ENCODE data around the gene LRRC49. TPM values are rescaled to one million over a fixed set of nuclear protein-coding genes. Genes with fewer than 3 reads are reported as not detected.

LRRC49 gene
- total and polyA plus RNA-seq, 7 donors = 0.44 to 4.4 (median 1.7) TPM

GRCh38 chr15:71054286-71054952 lies 161.8 kb downstream of the LRRC49 start:
- TF ChIP-seq CTCF (IDR thresholded peaks at IDR 0.05) = no peak
- Histone ChIP-seq H3K4me1 (no peaks in the 10 kb centered on the region), H3K27me3 (ENCODE audit: insufficient read depth in 3 of 3, low read length in 2 of 3) (no peaks in the 10 kb centered on the region), H3K4me3 (no peak overlapping the region), H3K36me3 (ENCODE audit: insufficient read depth in 1 of 2, low read depth in 1 of 2) (no peaks in the 10 kb centered on the region), H3K9me3 (no peaks in the 10 kb centered on the region), H3K27ac (no peak overlapping the region)
- DNase-seq = no peak
- no peak for ATAC-seq
- WGBS, 3 donors = 47 to 53% (median 51%) methylated on average over 2 of the region's 2 CpGs
- intact Hi-C loops (cut with DNase I) = no loop called here

- ATAC-seq = no peak
- DNase-seq = no peak
These were observed 162.8 kb downstream of the LRRC49 start for GRCh38 chr15:71055461-71055860.

DNA sequence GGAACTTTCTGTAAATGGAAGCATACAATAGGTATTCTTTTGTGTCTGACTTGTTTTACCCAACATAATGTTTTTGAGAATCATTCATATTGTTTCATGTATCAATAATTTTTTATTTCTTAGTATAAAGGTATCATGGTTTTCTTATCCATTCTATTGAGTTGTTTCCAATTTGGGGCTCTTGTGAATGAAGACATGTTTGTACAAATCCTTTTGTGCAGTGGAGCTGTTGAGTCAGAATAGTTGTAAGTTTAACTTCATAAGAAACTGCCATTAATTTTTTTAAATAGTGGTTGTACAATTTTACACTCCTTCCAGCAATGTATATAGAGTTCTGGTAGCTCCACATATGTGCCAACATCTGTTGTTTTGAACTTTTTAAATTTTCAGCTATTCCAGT lies 163.5 kb downstream of the LRRC49 start:
- no peaks in the 10 kb centered on the region for H3K4me1 ChIP-seq
- H3K27ac ChIP-seq = no peak overlapping the region
- H3K9me3 ChIP-seq = no peaks in the 10 kb centered on the region
- H3K4me3 ChIP-seq = no peak overlapping the region
- DNase-seq (no peak), ATAC-seq (no peak)
- TF ChIP-seq CTCF (IDR thresholded peaks at IDR 0.05) = no peak
- intact Hi-C loops (cut with DNase I) = no loop called here
- no peaks in the 10 kb centered on the region for H3K36me3 ChIP-seq (ENCODE audit: insufficient read depth in 1 of 2, low read depth in 1 of 2)
- H3K27me3 ChIP-seq (ENCODE audit: insufficient read depth in 3 of 3, low read length in 2 of 3) = no peaks in the 10 kb centered on the region

More at GRCh38 chr15:71055461-71055860, 162.8 kb downstream of the LRRC49 start:
- no peaks in the 10 kb centered on the region for H3K36me3 ChIP-seq (ENCODE audit: insufficient read depth in 1 of 2, low read depth in 1 of 2)
- no peaks in the 10 kb centered on the region for H3K27me3 ChIP-seq (ENCODE audit: insufficient read depth in 3 of 3, low read length in 2 of 3)
- WGBS, 3 donors = 73 to 76% (median 76%) methylated on average over 1 of the region's 1 CpG
- H3K9me3 ChIP-seq = no peaks in the 10 kb centered on the region
- H3K4me3 ChIP-seq = no peak overlapping the region
- TF ChIP-seq CTCF (IDR thresholded peaks at IDR 0.05) = no peak
- no peaks in the 10 kb centered on the region for H3K4me1 ChIP-seq
- no peak overlapping the region for H3K27ac ChIP-seq
- intact Hi-C loops (cut with DNase I) = no loop called here

- no peak overlapping the region for H3K4me3 ChIP-seq
- no peaks in the 10 kb centered on the region for H3K9me3 ChIP-seq
- no peaks in the 10 kb centered on the region for H3K36me3 ChIP-seq (ENCODE audit: insufficient read depth in 1 of 2, low read depth in 1 of 2)
- no peaks in the 10 kb centered on the region for H3K4me1 ChIP-seq
- intact Hi-C loops (cut with DNase I) = no loop called here
- no peak overlapping the region for H3K27ac ChIP-seq
- no peak for TF ChIP-seq CTCF (IDR thresholded peaks at IDR 0.05)
- H3K27me3 ChIP-seq (ENCODE audit: insufficient read depth in 3 of 3, low read length in 2 of 3) = no peaks in the 10 kb centered on the region
- ATAC-seq (no peak), DNase-seq (no peak)
These were observed 164.5 kb downstream of the LRRC49 start for GRCh38 chr15:71057143-71057542.

DNA sequence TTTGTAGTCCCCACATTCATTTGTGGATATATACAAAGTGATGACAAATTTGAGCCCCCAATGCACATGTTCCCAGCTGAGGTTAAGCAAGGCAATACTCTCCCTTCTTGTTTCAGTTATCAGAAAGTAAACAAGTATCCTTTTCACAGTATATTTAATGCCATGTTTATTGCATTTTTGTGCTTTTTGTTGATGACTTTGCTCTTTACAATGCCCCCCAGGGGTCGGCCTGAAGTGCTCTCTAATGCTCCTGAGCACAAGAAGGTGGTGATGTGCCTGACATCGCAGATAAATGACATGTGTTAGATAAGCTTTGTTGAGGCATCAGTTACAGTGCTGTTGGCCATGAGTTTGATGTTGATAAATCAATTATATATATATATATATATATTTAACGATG lies 165.0 kb downstream of the LRRC49 start:
- whole genome bisulfite sequencing, 3 donors = 91 to 95% (median 94%) methylated on average over 3 of the region's 3 CpGs
- ATAC-seq (no peak), DNase-seq (no peak)
- no peak for TF ChIP-seq CTCF (IDR thresholded peaks at IDR 0.05)
- no peaks in the 10 kb centered on the region for H3K9me3 ChIP-seq
- H3K27me3 ChIP-seq (ENCODE audit: insufficient read depth in 3 of 3, low read length in 2 of 3) = no peaks in the 10 kb centered on the region
- H3K4me3 ChIP-seq = no peak overlapping the region
- no peaks in the 10 kb centered on the region for H3K36me3 ChIP-seq (ENCODE audit: insufficient read depth in 1 of 2, low read depth in 1 of 2)
- intact Hi-C loops (cut with DNase I) = no loop called here
- no peaks in the 10 kb centered on the region for H3K4me1 ChIP-seq
- H3K27ac ChIP-seq = no peak overlapping the region

All from psoas muscle (tissue), 8 donors.